Measurements from ENCODE around the gene ADAMTS13.

GRCh38 chr9:133494636-133495326, 72.6 kb downstream of the ADAMTS13 start:
- TF ChIP-seq POLR2A (IDR thresholded peaks at IDR 0.05) (no peak), CTCF (IDR thresholded peaks at IDR 0.05) (no peak)
